IPS-18c (cell line): ENCODE results near the gene ASIC1.
"Not testable (repeated sequence)": the region's sequence is repeated elsewhere in the genome, so short reads cannot be mapped to it uniquely, and the experiment has no call there.

Experiments used
- H3K4me3 ChIP-seq: 2 replicates; pipeline ENCODE4 v1.7.0; 2013; ENCODE audit warnings: low read depth, mild to moderate bottlenecking, low read length, moderate library complexity; ENCODE audit not compliant: insufficient read depth
- H3K9me3 ChIP-seq: one replicate; pipeline ENCODE4 v1.6.1; 2013; ENCODE audit warnings: mild to moderate bottlenecking, low read length, moderate library complexity; ENCODE audit not compliant: control insufficient read depth, insufficient read depth

ASIC1 gene

DNA sequence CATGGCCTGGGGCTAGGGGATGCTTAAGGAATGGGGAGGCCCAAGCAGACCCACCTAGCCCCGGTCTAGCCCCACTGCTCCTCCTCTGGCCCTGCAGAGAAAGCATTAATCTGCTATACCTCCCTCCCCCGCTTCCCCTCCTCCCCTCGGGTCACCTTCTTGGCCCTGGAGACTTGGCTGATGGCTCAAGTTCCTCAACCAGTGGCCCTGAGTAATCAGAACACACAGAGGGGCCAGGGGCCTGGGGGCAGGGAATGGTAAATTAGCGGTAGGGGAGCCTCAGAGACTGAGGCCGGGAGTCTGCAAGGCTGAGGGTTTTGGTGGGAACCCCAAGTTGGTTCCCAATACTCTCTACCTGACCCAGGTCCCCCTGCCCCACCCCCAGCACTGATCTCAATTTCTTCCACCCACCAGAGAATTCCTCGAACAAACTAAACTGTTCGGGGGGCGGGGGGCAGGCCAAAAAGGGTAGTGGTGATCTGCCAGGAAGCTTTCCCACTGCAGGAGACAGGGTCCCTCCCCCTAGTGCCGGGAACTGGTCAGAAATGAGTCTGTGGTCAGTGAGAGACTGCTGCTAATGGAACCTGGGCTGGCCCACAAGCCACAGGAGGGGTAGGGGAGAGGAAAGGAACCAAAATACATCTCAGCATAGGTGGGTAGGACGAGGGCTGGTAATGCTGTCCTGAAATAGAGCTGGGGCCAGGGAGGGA is 15.0 kb downstream of the ASIC1 start:
- no peak overlapping the region for H3K4me3 ChIP-seq
- no peaks in the 10 kb centered on the region for H3K9me3 ChIP-seq

DNA sequence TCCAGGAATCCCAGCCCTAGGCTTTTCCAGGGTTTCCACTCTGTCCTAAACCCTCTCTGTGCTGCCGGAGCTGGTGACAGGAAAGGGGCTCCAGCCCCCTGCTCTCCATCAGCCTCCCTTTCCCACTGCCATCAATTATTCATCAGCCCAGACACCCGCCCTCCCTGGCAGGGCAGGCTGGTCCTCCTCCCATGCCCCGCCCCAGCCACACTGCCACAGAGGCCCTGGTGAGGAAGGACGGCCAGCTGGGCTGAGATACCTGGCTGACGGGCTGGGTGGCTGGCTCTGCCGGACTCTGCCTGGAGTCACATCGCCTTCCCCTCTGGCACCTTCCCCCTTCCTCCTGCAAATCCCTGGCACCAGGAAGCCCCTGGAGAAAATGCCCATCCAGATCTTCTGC is 15.8 kb downstream of the ASIC1 start:
- H3K9me3 ChIP-seq: no peaks in the 10 kb centered on the region
- H3K4me3 ChIP-seq: no peak overlapping the region

DNA sequence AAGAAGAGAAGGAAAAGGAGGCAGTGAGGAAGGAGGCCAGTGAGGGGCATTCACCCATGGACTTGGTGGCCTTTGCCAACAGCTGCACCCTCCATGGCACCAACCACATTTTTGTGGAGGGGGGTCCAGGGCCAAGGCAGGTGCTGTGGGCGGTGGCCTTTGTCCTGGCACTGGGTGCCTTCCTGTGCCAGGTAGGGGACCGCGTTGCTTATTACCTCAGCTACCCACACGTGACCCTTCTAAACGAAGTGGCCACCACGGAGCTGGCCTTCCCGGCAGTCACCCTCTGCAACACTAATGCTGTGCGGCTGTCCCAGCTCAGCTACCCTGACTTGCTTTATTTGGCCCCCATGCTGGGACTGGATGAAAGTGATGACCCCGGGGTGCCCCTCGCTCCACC is 16.3 kb downstream of the ASIC1 start:
- Histone ChIP-seq H3K9me3 (no peaks in the 10 kb centered on the region), H3K4me3 (no peak overlapping the region)

DNA sequence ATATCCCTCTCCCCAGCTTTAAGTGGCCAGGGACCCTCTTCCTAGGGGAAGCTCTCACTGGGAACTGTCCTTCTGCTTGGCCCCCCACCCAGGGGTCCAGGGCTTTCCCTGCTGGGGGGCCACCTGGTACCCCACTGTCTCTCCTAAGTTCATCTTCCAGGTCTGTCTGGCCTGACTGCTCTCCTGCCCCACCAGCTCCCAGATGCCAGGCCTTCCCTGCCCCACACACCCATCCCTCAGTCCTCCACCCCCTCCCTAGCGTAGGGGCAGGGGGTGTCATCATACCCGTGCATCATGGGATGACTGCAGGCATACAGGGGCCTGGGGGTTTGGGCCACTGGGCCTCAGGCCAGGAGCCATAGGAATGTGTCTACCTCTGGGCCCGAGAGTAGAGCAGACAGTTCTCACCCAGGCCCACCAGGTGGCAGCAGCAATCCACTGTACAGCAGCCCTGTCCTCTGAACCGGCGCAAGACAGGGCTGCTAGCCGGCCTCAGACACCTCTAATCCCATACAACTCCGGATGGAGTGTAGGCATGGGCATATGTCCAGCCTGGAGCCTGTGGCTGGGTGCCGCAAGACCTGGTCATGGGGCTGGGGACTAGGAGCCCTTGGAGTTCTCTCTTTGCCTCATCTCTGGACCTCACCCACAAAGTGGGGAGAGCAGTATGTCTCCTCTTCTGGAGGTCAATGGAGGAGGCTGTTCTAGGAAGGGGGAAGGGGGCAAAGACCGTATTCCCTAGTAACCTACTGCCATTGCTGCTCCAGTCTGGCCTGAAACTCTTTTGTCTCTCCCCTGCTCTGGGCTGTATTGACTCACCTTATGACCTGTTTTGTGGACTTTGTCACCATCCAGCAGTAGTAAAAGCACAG is 17.8 kb downstream of the ASIC1 start:
- no peak overlapping the region for H3K4me3 ChIP-seq
- H3K9me3 ChIP-seq: no peaks in the 10 kb centered on the region

DNA sequence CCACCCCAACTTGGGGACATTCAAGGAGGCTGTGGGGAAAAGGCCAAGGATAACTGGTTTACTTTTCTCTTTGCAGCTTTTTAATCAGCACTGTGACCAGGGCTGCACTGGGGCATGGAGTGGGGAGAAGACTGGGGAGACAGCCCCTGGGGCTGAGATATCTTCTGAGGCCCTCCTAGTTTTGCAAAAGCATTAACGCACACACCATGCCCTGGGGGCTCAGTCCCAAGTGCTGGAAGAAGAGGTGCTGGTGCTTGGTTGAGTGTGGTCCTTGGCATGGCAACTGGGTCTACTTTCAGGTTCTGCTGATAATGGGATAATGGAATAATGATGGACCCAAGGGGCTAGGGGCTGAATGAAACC is 18.4 kb downstream of the ASIC1 start:
- no peaks in the 10 kb centered on the region for H3K9me3 ChIP-seq
- no peak overlapping the region for H3K4me3 ChIP-seq

DNA sequence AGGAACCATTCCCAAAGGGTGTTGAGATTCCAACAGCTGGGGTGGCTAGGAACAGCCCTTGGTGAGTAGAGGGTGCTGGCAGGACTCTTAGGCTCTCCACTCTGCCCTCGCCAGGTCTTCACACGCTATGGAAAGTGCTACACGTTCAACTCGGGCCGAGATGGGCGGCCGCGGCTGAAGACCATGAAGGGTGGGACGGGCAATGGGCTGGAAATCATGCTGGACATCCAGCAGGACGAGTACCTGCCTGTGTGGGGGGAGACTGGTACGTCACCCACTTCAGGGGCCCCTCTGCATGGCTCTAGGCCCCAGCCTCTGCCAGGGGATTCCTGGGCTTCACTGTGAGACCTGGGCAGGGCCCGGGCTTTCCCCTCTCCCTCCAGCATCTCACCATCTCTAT is 19.7 kb downstream of the ASIC1 start:
- H3K9me3 ChIP-seq: no peaks in the 10 kb centered on the region
- no peak overlapping the region for H3K4me3 ChIP-seq

DNA sequence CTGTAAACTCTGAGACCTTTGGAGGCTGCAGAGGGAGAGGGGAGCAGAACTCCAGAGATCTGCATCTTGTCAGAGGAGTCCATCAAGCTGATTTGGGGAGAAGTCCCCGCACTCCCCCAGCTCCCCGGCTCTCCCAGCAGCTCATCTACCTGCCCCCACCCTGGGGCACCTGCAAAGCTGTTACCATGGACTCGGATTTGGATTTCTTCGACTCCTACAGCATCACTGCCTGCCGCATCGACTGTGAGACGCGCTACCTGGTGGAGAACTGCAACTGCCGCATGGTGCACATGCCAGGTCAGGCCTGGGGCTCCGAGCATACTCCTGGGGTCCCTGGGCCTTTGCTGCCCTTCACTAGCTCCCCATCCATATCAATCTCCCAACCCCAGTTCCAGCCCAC is 20.9 kb downstream of the ASIC1 start:
- Histone ChIP-seq H3K9me3 (no peaks in the 10 kb centered on the region), H3K4me3 (no peak overlapping the region)

DNA sequence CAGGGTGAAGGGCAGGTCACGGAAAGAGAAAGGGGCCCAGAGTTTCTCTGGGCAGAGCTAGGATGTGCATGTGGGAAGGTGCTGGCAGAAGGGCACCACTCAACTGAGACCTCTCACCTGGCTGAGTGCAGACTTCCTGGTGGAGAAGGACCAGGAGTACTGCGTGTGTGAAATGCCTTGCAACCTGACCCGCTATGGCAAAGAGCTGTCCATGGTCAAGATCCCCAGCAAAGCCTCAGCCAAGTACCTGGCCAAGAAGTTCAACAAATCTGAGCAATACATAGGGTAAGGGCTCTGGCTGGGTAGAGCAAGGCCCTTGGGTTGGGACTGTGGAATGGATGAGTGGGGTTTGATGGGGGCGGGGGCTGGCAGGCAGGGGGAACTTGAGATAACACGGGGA is 22.4 kb downstream of the ASIC1 start:
- Histone ChIP-seq H3K4me3 (no peak overlapping the region), H3K9me3 (no peaks in the 10 kb centered on the region)

DNA sequence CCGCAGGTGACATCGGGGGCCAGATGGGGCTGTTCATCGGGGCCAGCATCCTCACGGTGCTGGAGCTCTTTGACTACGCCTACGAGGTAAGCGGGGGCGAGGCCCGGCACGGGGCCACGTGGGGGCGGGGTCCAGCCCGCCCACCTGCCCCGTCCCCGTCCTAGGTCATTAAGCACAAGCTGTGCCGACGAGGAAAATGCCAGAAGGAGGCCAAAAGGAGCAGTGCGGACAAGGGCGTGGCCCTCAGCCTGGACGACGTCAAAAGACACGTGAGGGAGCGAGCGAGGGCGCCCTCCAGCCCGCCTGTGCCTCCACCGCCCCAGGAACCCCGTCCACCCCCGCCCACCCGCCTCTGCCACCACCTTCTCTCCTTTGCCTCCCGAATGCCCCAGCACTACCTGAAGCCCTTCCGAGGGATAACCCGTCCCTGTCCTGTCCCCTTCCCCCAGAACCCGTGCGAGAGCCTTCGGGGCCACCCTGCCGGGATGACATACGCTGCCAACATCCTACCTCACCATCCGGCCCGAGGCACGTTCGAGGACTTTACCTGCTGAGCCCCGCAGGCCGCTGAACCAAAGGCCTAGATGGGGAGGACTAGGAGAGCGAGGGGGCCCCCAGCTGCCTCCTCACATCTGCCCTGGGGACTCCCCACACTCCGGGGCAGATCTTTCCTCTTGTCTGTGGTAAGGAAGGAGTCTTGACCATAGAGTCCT is 23.9 kb downstream of the ASIC1 start:
- no peak overlapping the region for H3K4me3 ChIP-seq

DNA sequence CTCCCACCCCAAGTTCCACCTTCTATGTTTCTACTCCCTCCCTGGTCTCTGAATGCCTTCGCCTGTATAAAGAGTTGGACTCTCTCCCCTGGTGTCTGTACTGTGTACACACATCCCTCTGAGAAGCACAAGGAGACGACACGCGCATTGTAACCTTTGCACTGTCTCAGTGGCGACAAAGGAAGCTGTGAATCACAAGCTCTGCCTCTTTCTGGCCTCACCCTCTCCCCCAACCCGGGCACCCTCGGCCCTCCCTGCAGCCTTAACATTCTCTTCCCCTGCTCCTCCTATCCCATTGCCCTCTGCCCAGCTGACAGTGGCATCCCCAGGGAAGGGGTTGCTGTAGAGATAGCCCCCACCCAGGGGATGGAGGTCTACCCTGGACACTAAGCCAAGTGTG is 25.2 kb downstream of the ASIC1 start:
- no peaks in the 10 kb centered on the region for H3K9me3 ChIP-seq
- H3K4me3 ChIP-seq: no peak overlapping the region

More for the DNA sequence above, 23.9 kb downstream of the ASIC1 start:
- no peaks in the 10 kb centered on the region for H3K9me3 ChIP-seq

DNA sequence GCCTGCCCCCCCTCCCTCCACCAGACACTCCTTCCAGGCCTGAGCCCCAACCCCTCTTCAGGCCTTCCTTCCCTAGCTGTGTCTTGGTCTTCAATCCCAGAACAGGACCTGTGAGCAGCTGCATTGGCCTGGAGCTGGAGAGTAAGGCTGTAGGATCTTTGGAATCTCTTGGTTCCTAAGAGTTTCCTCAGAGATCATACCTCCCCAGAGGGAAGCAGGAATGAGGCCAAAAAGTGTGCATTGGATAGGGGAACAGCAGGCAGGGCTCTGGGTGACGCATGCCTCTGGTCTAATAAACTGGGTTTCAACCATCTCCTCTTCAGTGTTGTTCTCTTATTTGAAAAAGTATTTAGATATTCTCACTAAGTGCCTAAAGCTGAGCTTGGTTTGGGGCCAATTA is 25.9 kb downstream of the ASIC1 start:
- Histone ChIP-seq H3K4me3 (no peak overlapping the region), H3K9me3 (no peaks in the 10 kb centered on the region)

DNA sequence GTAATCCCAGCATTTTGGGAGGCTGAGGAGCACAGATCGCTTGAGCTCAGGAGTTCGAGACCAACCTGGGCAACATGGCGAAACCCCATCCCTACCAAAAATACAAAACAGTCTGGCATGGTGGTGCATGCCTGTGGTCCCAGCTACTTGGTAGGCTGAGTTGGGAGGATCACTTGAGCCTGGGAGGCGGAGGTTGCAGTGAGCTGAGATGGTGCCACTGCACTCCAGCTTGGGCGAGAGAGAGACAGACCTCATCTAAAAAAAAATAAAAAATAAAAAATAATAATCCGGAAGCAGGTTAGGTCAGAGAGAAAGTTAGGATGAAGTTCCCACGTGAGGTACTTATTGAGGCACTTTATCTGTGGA is 27.0 kb downstream of the ASIC1 start:
- H3K9me3 ChIP-seq: not testable (repeated sequence)
- H3K4me3 ChIP-seq: peak overlapping the region; percentile 77

DNA sequence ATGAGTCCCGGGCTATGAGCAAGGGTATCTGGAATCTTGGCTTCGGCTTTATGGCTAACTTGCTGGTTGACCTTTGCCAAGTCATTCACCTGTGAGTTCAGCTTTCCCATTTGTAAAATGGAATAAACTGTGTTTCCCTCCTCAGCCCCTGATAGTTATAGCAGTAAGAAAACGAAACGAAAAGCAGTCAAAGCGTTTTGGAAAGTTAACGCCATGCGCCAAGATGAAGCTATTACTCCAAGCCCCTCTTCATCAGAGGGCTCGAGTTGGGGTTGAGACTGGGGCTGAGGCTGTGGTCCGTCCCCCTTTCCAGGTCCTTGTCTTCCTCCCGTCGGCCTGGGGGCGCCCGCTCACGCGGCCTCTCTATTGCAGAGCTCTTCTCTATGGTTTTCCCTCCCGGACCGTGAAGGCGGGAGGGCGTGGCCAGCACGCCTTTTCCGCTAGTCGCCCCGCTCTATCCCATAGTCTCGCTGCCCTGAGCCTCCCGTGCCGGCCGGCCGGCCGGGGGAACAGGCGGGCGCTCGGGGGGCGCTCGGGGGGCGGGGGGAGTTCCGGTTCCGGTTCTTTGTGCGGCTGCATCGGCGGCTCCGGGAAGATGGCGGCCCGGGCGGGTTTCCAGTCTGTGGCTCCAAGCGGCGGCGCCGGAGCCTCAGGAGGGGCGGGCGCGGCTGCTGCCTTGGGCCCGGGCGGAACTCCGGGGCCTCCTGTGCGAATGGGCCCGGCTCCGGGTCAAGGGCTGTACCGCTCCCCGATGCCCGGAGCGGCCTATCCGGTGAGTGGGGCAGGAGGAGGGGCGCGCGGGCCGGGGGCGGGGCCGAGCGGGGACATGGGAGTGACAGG is 27.6 kb downstream of the ASIC1 start, which contains the start of gene SMARCD1:
TSS of gene SMARCD1 (plus strand) at position 568 of the 840 bp plus-strand sequence. CDS start at position 596, 28 bp downstream.
- H3K4me3 ChIP-seq: peak within 1 kb of the TSS; percentile 77

DNA sequence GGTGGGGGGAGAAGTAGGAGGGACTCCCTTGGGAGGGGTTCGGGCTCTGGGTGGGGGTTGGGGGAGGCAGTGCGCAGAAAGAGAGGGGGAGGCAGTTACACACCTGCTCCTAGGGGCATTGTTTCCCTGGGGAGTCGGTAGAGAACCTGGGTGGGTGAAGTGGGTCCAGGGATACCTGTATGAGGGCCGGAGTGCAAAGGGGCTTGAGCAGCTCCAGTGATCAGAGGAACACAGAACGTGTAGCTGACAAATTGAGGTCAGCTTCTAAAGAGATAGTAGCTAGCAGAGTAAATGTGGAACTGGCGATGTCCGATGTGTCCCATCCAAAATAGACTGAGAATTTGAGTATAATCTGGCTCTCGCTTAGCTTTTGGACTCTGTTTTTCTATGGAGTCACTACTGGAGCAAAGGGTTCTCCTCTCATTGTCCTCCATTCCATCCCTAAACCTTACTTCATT is 28.2 kb downstream of the ASIC1 start:
- H3K4me3 ChIP-seq: peak overlapping the region; percentile 71
- H3K9me3 ChIP-seq: no peaks in the 10 kb centered on the region

More for the DNA sequence above, 27.6 kb downstream of the ASIC1 start, which contains the start of gene SMARCD1:
- H3K9me3 ChIP-seq: no peaks in the 10 kb centered on the region

DNA sequence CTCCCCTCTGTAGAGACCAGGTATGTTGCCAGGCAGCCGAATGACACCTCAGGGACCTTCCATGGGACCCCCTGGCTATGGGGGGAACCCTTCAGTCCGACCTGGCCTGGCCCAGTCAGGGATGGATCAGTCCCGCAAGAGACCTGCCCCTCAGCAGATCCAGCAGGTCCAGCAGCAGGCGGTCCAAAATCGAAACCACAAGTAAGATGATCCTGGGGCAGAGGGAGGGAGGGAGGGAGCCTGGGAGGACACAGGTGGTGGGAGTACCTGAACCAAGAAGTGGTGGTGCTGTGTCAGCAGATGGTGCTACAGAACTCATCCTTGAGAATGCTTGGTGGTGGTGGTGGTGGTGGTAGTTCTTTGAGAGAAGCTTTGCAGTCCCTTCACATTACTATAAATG is 28.8 kb downstream of the ASIC1 start:
- peak overlapping the region; percentile 71 for H3K4me3 ChIP-seq

DNA sequence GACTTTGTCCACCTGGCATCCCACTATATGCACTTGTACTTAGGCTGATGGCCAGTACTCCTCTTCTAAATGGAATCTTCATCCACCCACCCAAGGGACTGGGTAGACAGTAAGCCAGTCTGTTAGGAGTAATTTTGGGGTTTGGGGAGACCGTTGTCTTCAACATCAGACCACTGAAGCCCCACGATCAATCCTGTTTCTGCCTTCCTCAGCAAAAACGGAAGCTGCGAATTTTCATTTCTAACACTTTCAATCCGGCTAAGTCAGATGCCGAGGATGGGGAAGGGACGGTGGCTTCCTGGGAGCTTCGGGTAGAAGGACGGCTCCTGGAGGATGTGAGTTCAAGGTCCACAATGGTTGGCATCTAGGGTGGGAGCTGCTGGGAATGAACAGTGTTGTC is 29.8 kb downstream of the ASIC1 start:
- H3K4me3 ChIP-seq: no peak overlapping the region

More for the DNA sequence above, 28.8 kb downstream of the ASIC1 start:
- no peaks in the 10 kb centered on the region for H3K9me3 ChIP-seq

DNA sequence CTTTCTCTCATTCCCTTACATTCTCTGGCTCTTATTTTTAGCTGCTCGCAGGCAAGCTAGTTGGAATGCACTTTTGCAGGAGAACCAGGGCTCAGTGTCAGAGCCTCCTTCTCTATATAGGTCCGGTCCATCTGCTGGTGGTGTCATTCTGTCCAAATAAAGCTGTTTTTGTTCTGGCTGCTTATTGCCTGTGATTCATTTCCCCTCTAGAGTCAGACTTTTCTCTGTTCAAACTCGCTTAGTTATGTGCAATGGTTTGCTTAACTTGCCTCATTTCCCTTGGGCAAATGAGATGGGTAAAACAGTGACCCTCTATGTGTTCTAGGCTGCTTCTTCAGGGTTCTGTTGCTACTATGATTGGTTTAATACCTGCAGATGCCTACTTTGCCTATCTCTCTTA is 30.6 kb downstream of the ASIC1 start:
- H3K9me3 ChIP-seq: no peaks in the 10 kb centered on the region
- H3K4me3 ChIP-seq: no peak overlapping the region

More for the DNA sequence above, 29.8 kb downstream of the ASIC1 start:
- H3K9me3 ChIP-seq: no peaks in the 10 kb centered on the region
